NOMO-1 (cell line): ENCODE data around the gene CAPSL.
A peak's percentile ranks its signal among the peaks of the same experiment; 100 is the strongest.
"Not testable (repeated sequence)": the region's sequence is repeated elsewhere in the genome, so short reads cannot be mapped to it uniquely, and the experiment has no call there.

Experiments used
- DNase-seq, 2 experiments: peaks; one replicate each; lab custom pipeline; 2025; ENCODE audit not compliant: unreplicated experiment in 2 of 2; lab: John Stamatoyannopoulos, UW

Gene CAPSL

GRCh38 chr5:35938568-35939227, at the start of gene CAPSL:
Gene CAPSL, minus strand, starts transcription at chr5:35938622. Its CDS starts 17,502 bp downstream, at chr5:35921120.
- peak in 1 of 2 experiments; percentile 20 for DNase-seq

GRCh38 chr5:35987776-35988175, 49.4 kb upstream of the CAPSL start:
- no peak for DNase-seq

- peak in 1 of 2 experiments; percentile 89 for DNase-seq
These were observed 41.3 kb upstream of the CAPSL start for GRCh38 chr5:35979715-35980114.

- DNase-seq: not testable (repeated sequence)
These were observed 38.4 kb upstream of the CAPSL start for GRCh38 chr5:35976859-35977258.

GRCh38 chr5:35974570-35974969, 36.1 kb upstream of the CAPSL start:
- DNase-seq: no peak

GRCh38 chr5:35971878-35972210, 33.4 kb upstream of the CAPSL start:
- no peak for DNase-seq

- DNase-seq: no peak
These were observed 32.9 kb upstream of the CAPSL start for GRCh38 chr5:35971186-35971877.

GRCh38 chr5:35963381-35963843, 25.0 kb upstream of the CAPSL start:
- DNase-seq: peak in 1 of 2 experiments; percentile 35

GRCh38 chr5:35960328-35960727, 21.9 kb upstream of the CAPSL start:
- DNase-seq: no peak

GRCh38 chr5:35956429-35956828, 18.0 kb upstream of the CAPSL start:
- DNase-seq: no peak

- DNase-seq: no peak
These were observed 15.8 kb upstream of the CAPSL start for GRCh38 chr5:35954175-35954574.

- no peak for DNase-seq
These were observed 8.7 kb upstream of the CAPSL start for GRCh38 chr5:35947085-35947484.

GRCh38 chr5:35939639-35940038, 1.2 kb upstream of the CAPSL start:
- no peak for DNase-seq

GRCh38 chr5:35926389-35927051, 11.9 kb downstream of the CAPSL start:
- peak; percentile 62 to 92 for DNase-seq

- peak; percentile 90 to 91 for DNase-seq
These were observed 13.3 kb downstream of the CAPSL start for GRCh38 chr5:35924950-35925722.

GRCh38 chr5:35924122-35924949, 14.1 kb downstream of the CAPSL start:
- DNase-seq: no peak

- DNase-seq: no peak
These were observed 16.0 kb downstream of the CAPSL start for GRCh38 chr5:35922468-35922867.

- no peak for DNase-seq
These were observed 16.5 kb downstream of the CAPSL start for GRCh38 chr5:35921930-35922329.

GRCh38 chr5:35920890-35921289, 17.5 kb downstream of the CAPSL start:
- no peak for DNase-seq

- no peak for DNase-seq
These were observed 19.2 kb downstream of the CAPSL start for GRCh38 chr5:35919191-35919590.
